WERI-Rb-1 (cell line): ENCODE measurements around the gene WWC1.
"Not testable (repeated sequence)": the region's sequence is repeated elsewhere in the genome, so short reads cannot be mapped to it uniquely, and the experiment has no call there.

Source experiments
- DNase-seq: peaks from one replicate; pipeline ENCODE4 v3.0.0-alpha.2; 2020
- H3K27ac ChIP-seq: fragments of 250-450 bp; sonication (Bioruptor Pico); 2 replicates; pipeline ENCODE4 v1.5.1; 2020; ENCODE audit warnings: mild to moderate bottlenecking, moderate library complexity
- H3K27me3 ChIP-seq: fragments of 250-450 bp; sonication (Bioruptor Pico); 2 replicates; pipeline ENCODE4 v1.5.1; 2021; ENCODE audit warnings: mild to moderate bottlenecking, low read depth, moderate library complexity; ENCODE audit not compliant: insufficient read depth, severe bottlenecking
- H3K36me3 ChIP-seq: fragments of 250-450 bp; sonication (Bioruptor Pico); 2 replicates; pipeline ENCODE4 v1.5.1; 2020; ENCODE audit warnings: mild to moderate bottlenecking, moderate library complexity
- H3K4me3 ChIP-seq: 2 replicates; pipeline ENCODE4 v1.5.1; 2011; ENCODE audit warnings: low read depth, mild to moderate bottlenecking, control low read depth, low read length
- H3K9me3 ChIP-seq: fragments of 250-450 bp; sonication (Bioruptor Pico); 2 replicates; pipeline ENCODE4 v1.5.1; 2021; ENCODE audit warnings: mild to moderate bottlenecking, moderate library complexity; ENCODE audit not compliant: severe bottlenecking
- CTCF ChIP-seq: IDR thresholded peaks from 2 replicates; pipeline ENCODE4 v1.5.1; 2011; ENCODE audit warnings: low read depth, mild to moderate bottlenecking, control low read depth, inconsistent platforms, low read length

WWC1 gene

GRCh38 chr5:168334280-168334679 is 42.8 kb downstream of the WWC1 start:
- no peaks in the 10 kb centered on the region for H3K27me3 ChIP-seq
- no peaks in the 10 kb centered on the region for H3K9me3 ChIP-seq
- TF ChIP-seq CTCF: no peak
- no peaks in the 10 kb centered on the region for H3K36me3 ChIP-seq
- no peak overlapping the region for H3K27ac ChIP-seq
- no peak overlapping the region for H3K4me3 ChIP-seq
- no peak for DNase-seq

GRCh38 chr5:168334695-168335094 is 43.2 kb downstream of the WWC1 start:
- no peak overlapping the region for H3K4me3 ChIP-seq
- H3K27me3 ChIP-seq: no peaks in the 10 kb centered on the region
- H3K27ac ChIP-seq: no peak overlapping the region
- no peaks in the 10 kb centered on the region for H3K9me3 ChIP-seq
- DNase-seq: no peak
- H3K36me3 ChIP-seq: no peaks in the 10 kb centered on the region
- no peak for TF ChIP-seq CTCF

- no peak overlapping the region for H3K27ac ChIP-seq
- no peak for DNase-seq
- no peaks in the 10 kb centered on the region for H3K27me3 ChIP-seq
- TF ChIP-seq CTCF: no peak
- H3K36me3 ChIP-seq: peaks cover 4% of the 10 kb centered on the region; the same call in 1 of the 2 replicates
- no peaks in the 10 kb centered on the region for H3K9me3 ChIP-seq
- no peak overlapping the region for H3K4me3 ChIP-seq
Observed at GRCh38 chr5:168337361-168337760, 45.9 kb downstream of the WWC1 start.

- DNase-seq: no peak
- TF ChIP-seq CTCF: 0 out of 2 replicates have a peak, but pooled peaks have one; percentile 6
- Histone ChIP-seq H3K9me3 (no peaks in the 10 kb centered on the region), H3K27ac (no peak overlapping the region), H3K36me3 (peaks cover 9% of the 10 kb centered on the region), H3K27me3 (no peaks in the 10 kb centered on the region), H3K4me3 (no peak overlapping the region)
Observed at GRCh38 chr5:168339109-168339771, 47.8 kb downstream of the WWC1 start.

GRCh38 chr5:168339772-168340140 is 48.3 kb downstream of the WWC1 start:
- not testable (repeated sequence) for H3K4me3 ChIP-seq, DNase-seq, H3K27ac ChIP-seq, H3K27me3 ChIP-seq, H3K36me3 ChIP-seq, H3K9me3 ChIP-seq

- TF ChIP-seq CTCF: no peak
Observed at GRCh38 chr5:168340487-168340886, 49.0 kb downstream of the WWC1 start.

More at GRCh38 chr5:168340487-168340886, 49.0 kb downstream of the WWC1 start:
- no peak overlapping the region for H3K4me3 ChIP-seq
- peaks cover 9% of the 10 kb centered on the region for H3K36me3 ChIP-seq
- no peak overlapping the region for H3K27ac ChIP-seq
- H3K9me3 ChIP-seq: no peaks in the 10 kb centered on the region
- DNase-seq: no peak
- H3K27me3 ChIP-seq: no peaks in the 10 kb centered on the region
